DOHH2 (cell line): ENCODE measurements around the gene MAB21L2.
"Not testable (repeated sequence)": the region's sequence is repeated elsewhere in the genome, so short reads cannot be mapped to it uniquely, and the experiment has no call there.

Experiments
- H3F3A ChIP-seq: fragments of 200-600 bp; sonication (generic), shearing (Covaris generic); 2 replicates; pipeline ENCODE4 v1.6.0; 2016; ENCODE audit warnings: antibody characterized with exemption, mild to moderate bottlenecking; ENCODE audit not compliant: control insufficient read depth, insufficient read depth
- H3K27ac ChIP-seq: fragments of 200-600 bp; sonication (generic); 2 replicates; pipeline ENCODE4 v1.5.1; 2014; ENCODE audit warnings: low read depth, mild to moderate bottlenecking, low read length, moderate library complexity
- H3K27me3 ChIP-seq: fragments of 200-600 bp; sonication (generic); 2 replicates; pipeline ENCODE4 v1.6.1; 2014; ENCODE audit warnings: mild to moderate bottlenecking, low read length, mixed read lengths; ENCODE audit not compliant: control insufficient read depth
- H3K36me3 ChIP-seq: fragments of 200-600 bp; sonication (generic); 2 replicates; pipeline ENCODE4 v1.6.1; 2014; ENCODE audit warnings: mild to moderate bottlenecking, low read length, moderate library complexity, mixed read lengths; ENCODE audit not compliant: control insufficient read depth
- H3K4me1 ChIP-seq: fragments of 200-600 bp; sonication (generic); 2 replicates; pipeline ENCODE4 v1.6.1; 2014; ENCODE audit warnings: mild to moderate bottlenecking, low read length, mixed read lengths; ENCODE audit not compliant: control insufficient read depth
- H3K4me2 ChIP-seq: fragments of 200-600 bp; sonication (generic); 2 replicates; pipeline ENCODE4 v1.6.0; 2014; ENCODE audit warnings: mild to moderate bottlenecking, low read length, moderate library complexity
- H3K4me3 ChIP-seq: fragments of 200-600 bp; sonication (generic); 2 replicates; pipeline ENCODE4 v1.5.1; 2014; ENCODE audit warnings: mild to moderate bottlenecking, low read length, mixed read lengths
- H3K79me2 ChIP-seq: fragments of 200-600 bp; sonication (generic); 2 replicates; pipeline ENCODE4 v1.6.1; 2014; ENCODE audit warnings: mild to moderate bottlenecking, low read length, mixed read lengths; ENCODE audit not compliant: control insufficient read depth
- H3K9me2 ChIP-seq: fragments of 200-600 bp; sonication (generic); replicated peaks from 2 replicates; pipeline ENCODE4 v1.6.1; 2014; ENCODE audit warnings: mild to moderate bottlenecking, low read length, mixed read lengths; ENCODE audit not compliant: control insufficient read depth
- H3K9me3 ChIP-seq: fragments of 200-600 bp; sonication (generic); 2 replicates; pipeline ENCODE4 v1.6.1; 2014; ENCODE audit warnings: antibody characterized with exemption, low read length, mixed read lengths; ENCODE audit not compliant: control insufficient read depth, insufficient read depth
- H4K20me1 ChIP-seq: fragments of 200-600 bp; sonication (generic); 2 replicates; pipeline ENCODE4 v1.6.0; 2014; ENCODE audit warnings: low read depth, mild to moderate bottlenecking, antibody characterized with exemption, low read length, moderate library complexity; ENCODE audit not compliant: control insufficient read depth, insufficient read depth
- EZH2phosphoT487 ChIP-seq: fragments of 200-600 bp; sonication (generic); IDR thresholded peaks from 2 replicates; pipeline ENCODE4 v1.6.1; 2017; ENCODE audit warnings: borderline replicate concordance, mild to moderate bottlenecking, antibody characterized with exemption, low read length, moderate library complexity, mixed read lengths
- TF ChIP-seq, protein P1 (sequence below): fragments of 200-600 bp; sonication (generic); IDR thresholded peaks from one replicate; pipeline ENCODE4 v1.5.1; 2014; ENCODE audit warnings: antibody characterized with exemption, mild to moderate bottlenecking, low read depth, low read length; ENCODE audit not compliant: poor library complexity, severe bottlenecking

Gene MAB21L2

DNA sequence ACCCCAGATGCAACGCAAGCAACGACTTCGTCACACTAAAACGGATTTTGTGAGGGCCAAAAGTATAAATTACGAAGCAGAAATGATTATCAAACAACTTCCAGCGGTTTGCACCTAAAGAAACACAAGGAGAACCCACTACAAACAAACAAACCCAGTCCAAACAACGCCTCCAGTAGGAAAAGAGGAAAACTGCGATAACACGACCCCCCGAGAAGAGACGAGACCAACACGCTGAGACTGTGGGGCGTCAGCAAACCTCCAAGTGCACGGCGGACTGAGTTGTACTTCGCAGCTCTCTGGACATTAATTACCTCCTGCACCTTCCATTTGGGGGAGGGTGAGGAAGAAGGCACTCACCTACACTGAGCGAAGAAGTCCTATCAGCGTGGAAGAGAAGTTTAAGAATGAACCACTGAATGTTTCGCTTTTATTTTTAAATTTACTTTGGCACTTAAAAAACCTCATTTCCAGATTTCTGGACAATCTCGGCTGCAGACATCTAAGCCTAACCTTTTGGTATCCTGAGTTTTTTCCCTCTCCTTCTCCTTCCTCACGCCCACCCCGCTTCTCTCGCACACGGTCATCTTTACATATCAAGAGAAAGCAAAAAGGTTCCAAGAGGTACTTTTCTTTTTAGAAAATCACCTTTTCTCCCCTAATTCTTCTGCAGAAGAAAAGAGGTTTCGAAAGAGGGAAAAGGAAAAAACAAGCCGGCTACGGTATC is at the start of gene MAB21L2:
Gene MAB21L2, plus strand, starts transcription at position 6 of the 727 bp plus-strand sequence. CDS start 879 bp downstream, outside the sequence.
- peaks cover 16% of the 10 kb centered on the region; the same call in 1 of the 2 replicates for H3K9me3 ChIP-seq
- H3K4me3 ChIP-seq = no peak within 1 kb of the TSS
- H3K4me2 ChIP-seq = no peak within 1 kb of the TSS
- no peaks in the 10 kb centered on the region for H3K79me2 ChIP-seq
- H3K36me3 ChIP-seq = peaks cover 34% of the 10 kb centered on the region
- H3K4me1 ChIP-seq = no peaks in the 10 kb centered on the region
- no peaks in the 10 kb centered on the region for H3F3A ChIP-seq
- H4K20me1 ChIP-seq = no peaks in the 10 kb centered on the region
- H3K27me3 ChIP-seq = no peaks in the 10 kb centered on the region
- no peak within 1 kb of the TSS for H3K27ac ChIP-seq
- no peak for TF ChIP-seq EZH2phosphoT487
- TF ChIP-seq, protein P1, sequence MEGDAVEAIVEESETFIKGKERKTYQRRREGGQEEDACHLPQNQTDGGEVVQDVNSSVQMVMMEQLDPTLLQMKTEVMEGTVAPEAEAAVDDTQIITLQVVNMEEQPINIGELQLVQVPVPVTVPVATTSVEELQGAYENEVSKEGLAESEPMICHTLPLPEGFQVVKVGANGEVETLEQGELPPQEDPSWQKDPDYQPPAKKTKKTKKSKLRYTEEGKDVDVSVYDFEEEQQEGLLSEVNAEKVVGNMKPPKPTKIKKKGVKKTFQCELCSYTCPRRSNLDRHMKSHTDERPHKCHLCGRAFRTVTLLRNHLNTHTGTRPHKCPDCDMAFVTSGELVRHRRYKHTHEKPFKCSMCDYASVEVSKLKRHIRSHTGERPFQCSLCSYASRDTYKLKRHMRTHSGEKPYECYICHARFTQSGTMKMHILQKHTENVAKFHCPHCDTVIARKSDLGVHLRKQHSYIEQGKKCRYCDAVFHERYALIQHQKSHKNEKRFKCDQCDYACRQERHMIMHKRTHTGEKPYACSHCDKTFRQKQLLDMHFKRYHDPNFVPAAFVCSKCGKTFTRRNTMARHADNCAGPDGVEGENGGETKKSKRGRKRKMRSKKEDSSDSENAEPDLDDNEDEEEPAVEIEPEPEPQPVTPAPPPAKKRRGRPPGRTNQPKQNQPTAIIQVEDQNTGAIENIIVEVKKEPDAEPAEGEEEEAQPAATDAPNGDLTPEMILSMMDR = no peak
- no peaks in the 10 kb centered on the region for H3K9me2 ChIP-seq

DNA sequence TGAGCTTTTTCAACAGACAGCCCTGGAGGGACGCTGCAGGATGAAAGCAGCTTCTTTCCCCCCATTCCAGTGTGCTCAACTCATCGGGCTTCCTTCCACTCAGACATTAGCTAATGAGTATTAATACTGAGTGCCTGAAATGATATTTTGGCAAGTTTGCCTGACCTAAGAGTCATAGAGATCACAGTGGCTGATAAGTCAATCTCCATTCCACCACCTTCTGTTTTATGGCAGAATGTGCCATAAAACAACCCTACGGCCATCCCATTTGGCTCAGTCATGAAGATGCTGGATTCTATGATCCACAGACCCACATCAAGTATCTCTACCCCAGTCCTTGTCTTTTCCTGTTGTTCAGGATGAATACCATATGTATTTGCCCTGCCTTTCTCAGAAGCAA is 48.3 kb upstream of the MAB21L2 start:
- Histone ChIP-seq H3K4me3 (no peak overlapping the region), H3F3A (no peaks in the 10 kb centered on the region), H3K27ac (no peak overlapping the region), H3K9me3 (no peaks in the 10 kb centered on the region), H3K9me2 (no peaks in the 10 kb centered on the region), H3K4me2 (no peak overlapping the region), H4K20me1 (no peaks in the 10 kb centered on the region), H3K36me3 (no peaks in the 10 kb centered on the region), H3K27me3 (no peaks in the 10 kb centered on the region), H3K79me2 (no peaks in the 10 kb centered on the region), H3K4me1 (no peaks in the 10 kb centered on the region)
- no peak for TF ChIP-seq EZH2phosphoT487
- TF ChIP-seq, protein P1 = no peak

DNA sequence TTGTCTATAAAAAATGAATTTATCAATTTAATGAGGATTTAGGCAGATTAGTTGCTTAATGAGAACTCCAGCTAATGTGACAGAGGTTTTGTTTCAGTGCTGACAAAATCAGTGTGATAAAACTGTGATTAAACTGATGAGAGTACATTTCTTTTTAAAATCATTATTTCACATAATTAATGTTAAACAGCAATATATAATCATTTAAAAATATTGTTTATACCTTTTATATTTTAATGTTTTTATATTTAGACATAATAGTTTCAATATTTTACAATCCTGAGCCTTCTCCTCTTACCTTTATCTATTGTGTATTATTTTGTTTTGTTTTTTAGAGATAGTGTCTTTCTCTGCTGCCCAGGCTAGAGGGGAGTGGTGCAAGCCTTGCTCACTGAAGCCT is 47.1 kb upstream of the MAB21L2 start:
- TF ChIP-seq, protein P1 = no peak
- no peak for TF ChIP-seq EZH2phosphoT487
- Histone ChIP-seq H3K4me1 (no peaks in the 10 kb centered on the region), H3K4me2 (no peak overlapping the region), H3K36me3 (no peaks in the 10 kb centered on the region), H3K9me3 (no peaks in the 10 kb centered on the region), H3K27me3 (no peaks in the 10 kb centered on the region), H3K9me2 (no peaks in the 10 kb centered on the region), H3K79me2 (no peaks in the 10 kb centered on the region), H4K20me1 (no peaks in the 10 kb centered on the region), H3K4me3 (no peak overlapping the region), H3F3A (no peaks in the 10 kb centered on the region), H3K27ac (no peak overlapping the region)

DNA sequence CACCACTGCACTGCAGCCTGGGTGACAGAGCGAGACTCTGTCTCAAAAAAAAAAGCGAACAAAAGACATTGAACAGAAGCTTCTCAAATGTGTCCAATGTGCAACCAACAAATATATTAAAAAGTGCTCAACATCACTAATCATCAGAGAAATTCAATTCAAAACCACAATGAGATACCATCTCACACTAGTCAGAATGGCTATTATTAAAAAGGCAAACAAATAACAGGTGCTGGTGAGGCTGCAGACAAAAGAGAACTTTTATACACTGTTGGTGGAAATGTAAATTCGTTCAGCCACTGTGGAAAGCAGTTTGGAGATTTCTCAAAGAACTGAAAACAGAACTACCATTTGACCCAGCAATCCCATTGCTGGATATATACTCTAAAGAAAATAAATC is 44.0 kb upstream of the MAB21L2 start:
- H3K9me3 ChIP-seq, H3K36me3 ChIP-seq, H3K27me3 ChIP-seq, H3K4me2 ChIP-seq, H4K20me1 ChIP-seq, H3K4me3 ChIP-seq, H3K79me2 ChIP-seq, H3K4me1 ChIP-seq, H3F3A ChIP-seq, H3K9me2 ChIP-seq, H3K27ac ChIP-seq: not testable (repeated sequence)
